GM23338 (cell line): ENCODE results near the gene REELD1. TPM values are rescaled to one million over a fixed set of nuclear protein-coding genes. Genes with fewer than 3 reads are reported as not detected.

Source experiments
- ATAC-seq: fragments of 200-7000 bp; cut with Tn5 transposase; 3 replicates; pipeline ENCODE4 v1.9.1; 2020
- DNase-seq: peaks from one replicate; pipeline ENCODE4 v3.0.0-alpha.2; 2015; ENCODE audit warnings: low spot score
- H2AFZ ChIP-seq: fragments of 200-600 bp; sonication (generic); 2 replicates; pipeline ENCODE4 v1.8.0; 2016; ENCODE audit warnings: antibody characterized with exemption, mild to moderate bottlenecking, moderate library complexity
- H3F3A ChIP-seq: fragments of 200-600 bp; sonication (generic); replicated peaks from 2 replicates; pipeline ENCODE4 v1.8.0; 2017; ENCODE audit warnings: antibody characterized with exemption, mixed run types, low read depth
- H3K27ac ChIP-seq: fragments of 200-600 bp; sonication (generic); 2 replicates; pipeline ENCODE4 v1.6.1; 2016; ENCODE audit warnings: low read depth
- H3K27me3 ChIP-seq: fragments of 200-600 bp; sonication (generic); 2 replicates; pipeline ENCODE4 v1.8.0; 2016; ENCODE audit warnings: mild to moderate bottlenecking, mixed run types, moderate library complexity; ENCODE audit not compliant: insufficient read depth
- H3K36me3 ChIP-seq: fragments of 200-600 bp; sonication (generic); 2 replicates; pipeline ENCODE4 v1.8.0; 2016; ENCODE audit warnings: mild to moderate bottlenecking; ENCODE audit not compliant: insufficient read depth
- H3K4me1 ChIP-seq: fragments of 200-600 bp; sonication (generic); 2 replicates; pipeline ENCODE4 v1.8.0; 2016; ENCODE audit warnings: mild to moderate bottlenecking, moderate library complexity; ENCODE audit not compliant: insufficient read depth
- H3K4me2 ChIP-seq: fragments of 200-600 bp; sonication (generic); 2 replicates; pipeline ENCODE4 v1.7.1; 2017; ENCODE audit warnings: mixed run types
- H3K4me3 ChIP-seq: fragments of 200-600 bp; sonication (generic); 2 replicates; pipeline ENCODE4 v1.6.1; 2016; ENCODE audit warnings: mixed run types
- H3K79me2 ChIP-seq: fragments of 200-600 bp; sonication (generic); replicated peaks from 2 replicates; pipeline ENCODE4 v1.8.0; 2017; ENCODE audit warnings: mild to moderate bottlenecking; ENCODE audit not compliant: insufficient read depth
- H3K9me2 ChIP-seq: fragments of 200-600 bp; sonication (generic); 2 replicates; pipeline ENCODE4 v1.8.0; 2017; ENCODE audit not compliant: insufficient read depth
- H4K20me1 ChIP-seq: fragments of 200-600 bp; sonication (generic); replicated peaks from 2 replicates; pipeline ENCODE4 v1.8.0; 2017; ENCODE audit warnings: mild to moderate bottlenecking; ENCODE audit not compliant: insufficient read depth
- H3K27ac Mint-ChIP-seq: 2 replicates; pipeline ENCODE4 v1.8.0; 2020; ENCODE audit warnings: inconsistent platforms, mild to moderate bottlenecking, moderate library complexity, mixed read lengths
- H3K27me3 Mint-ChIP-seq: 3 replicates; pipeline ENCODE4 v1.8.0; 2022; ENCODE audit warnings: low read depth, mild to moderate bottlenecking, moderate library complexity, mixed read lengths, inconsistent platforms; ENCODE audit not compliant: insufficient read depth, poor library complexity
- H3K36me3 Mint-ChIP-seq: 3 replicates; pipeline ENCODE4 v1.8.0; 2021; ENCODE audit warnings: low read depth, mild to moderate bottlenecking, inconsistent platforms, moderate library complexity, mixed read lengths
- H3K4me1 Mint-ChIP-seq: 3 replicates; pipeline ENCODE4 v1.8.0; 2020; ENCODE audit warnings: mild to moderate bottlenecking, inconsistent platforms, mixed read lengths
- H3K4me3 Mint-ChIP-seq: 3 replicates; pipeline ENCODE4 v1.8.0; 2021; ENCODE audit warnings: moderate library complexity, mild to moderate bottlenecking, inconsistent platforms, mixed read lengths
- H3K9me3 Mint-ChIP-seq: 3 replicates; pipeline ENCODE4 v1.8.0; 2020; ENCODE audit warnings: moderate library complexity, mild to moderate bottlenecking, inconsistent platforms, mixed read lengths
- CREB1 ChIP-seq: fragments of 250-450 bp; sonication (Bioruptor Pico); IDR thresholded peaks from 2 replicates; pipeline ENCODE4 v1.5.0; 2020; ENCODE audit warnings: low read depth, mild to moderate bottlenecking, moderate library complexity
- ETS1 ChIP-seq: IDR thresholded peaks from 2 replicates; pipeline ENCODE4 v1.6.1; 2016; ENCODE audit warnings: antibody characterized with exemption
- EZH2 ChIP-seq: fragments of 200-600 bp; sonication (generic); IDR thresholded peaks from one replicate; pipeline ENCODE4 v1.8.0; 2017; ENCODE audit warnings: antibody characterized with exemption, mild to moderate bottlenecking, low read depth; ENCODE audit not compliant: unreplicated experiment
- EZH2phosphoT487 ChIP-seq: fragments of 200-600 bp; sonication (generic); IDR thresholded peaks from one replicate; pipeline ENCODE4 v1.8.1; 2018; ENCODE audit warnings: antibody characterized with exemption; ENCODE audit not compliant: unreplicated experiment
- JUNB ChIP-seq: IDR thresholded peaks from one replicate; pipeline ENCODE4 v1.6.1; 2016; ENCODE audit warnings: antibody characterized with exemption; ENCODE audit not compliant: unreplicated experiment
- NANOG ChIP-seq: IDR thresholded peaks from 2 replicates; pipeline ENCODE4 v1.6.1; 2016; ENCODE audit warnings: antibody characterized with exemption, borderline replicate concordance
- POLR2AphosphoS5 ChIP-seq: IDR thresholded peaks from 2 replicates; pipeline ENCODE4 v1.6.1; 2016; ENCODE audit warnings: antibody characterized with exemption, low read depth
- STAT1 ChIP-seq: IDR thresholded peaks from one replicate; pipeline ENCODE4 v1.6.1; 2016; ENCODE audit warnings: antibody characterized with exemption; ENCODE audit not compliant: unreplicated experiment
- ZNF114 ChIP-seq: fragments of 250-450 bp; sonication (Bioruptor Pico); IDR thresholded peaks from 2 replicates; pipeline ENCODE4 v1.5.0; 2020; ENCODE audit warnings: mild to moderate bottlenecking, moderate library complexity
- ZNF331 ChIP-seq: fragments of 250-450 bp; sonication (Bioruptor Pico); IDR thresholded peaks from 2 replicates; pipeline ENCODE4 v1.5.0; 2020; ENCODE audit warnings: low read depth, mild to moderate bottlenecking, moderate library complexity
- ZNF462 ChIP-seq: fragments of 250-450 bp; sonication (Bioruptor Pico); IDR thresholded peaks from 2 replicates; pipeline ENCODE4 v1.5.0; 2020; ENCODE audit warnings: mild to moderate bottlenecking, moderate library complexity
- polyA plus RNA-seq: library from polyadenylated mRNA; unstranded; fragments of >200 nt; fragmentation: Nextera tagmentation; extraction: Ambion mirVana; gene quantifications from 2 replicates; pipeline ENCODE4 v1.2.1, GENCODE V29; 2016
- total RNA-seq: library from RNA; depleted of rRNA; stranded (reverse); fragments of >200 nt; shearing (Covaris generic); gene quantifications from 2 replicates; pipeline ENCODE4 v1.2.3, GENCODE V29; 2014
- TF ChIP-seq, protein P1 (sequence below): IDR thresholded peaks from one replicate; pipeline ENCODE4 v1.6.1; 2018; ENCODE audit warnings: antibody characterized with exemption; ENCODE audit not compliant: unreplicated experiment
- TF ChIP-seq, protein P2 (sequence below), 2 experiments: fragments of 200-600 bp in 1 of 2; sonication (generic) in 1 of 2; conservative IDR thresholded peaks; 2 replicates each; pipeline versions ENCODE4 v1.5.1 to v1.6.1; 2016 to 2017; ENCODE audit warnings: antibody characterized with exemption in 2 of 2, low read depth in 2 of 2, mild to moderate bottlenecking in 2 of 2, moderate library complexity in 1 of 2

The REELD1 gene
- total and polyA plus RNA-seq, 2 experiments from 2014 or later, result 0.19 TPM; not detected in 1

DNA sequence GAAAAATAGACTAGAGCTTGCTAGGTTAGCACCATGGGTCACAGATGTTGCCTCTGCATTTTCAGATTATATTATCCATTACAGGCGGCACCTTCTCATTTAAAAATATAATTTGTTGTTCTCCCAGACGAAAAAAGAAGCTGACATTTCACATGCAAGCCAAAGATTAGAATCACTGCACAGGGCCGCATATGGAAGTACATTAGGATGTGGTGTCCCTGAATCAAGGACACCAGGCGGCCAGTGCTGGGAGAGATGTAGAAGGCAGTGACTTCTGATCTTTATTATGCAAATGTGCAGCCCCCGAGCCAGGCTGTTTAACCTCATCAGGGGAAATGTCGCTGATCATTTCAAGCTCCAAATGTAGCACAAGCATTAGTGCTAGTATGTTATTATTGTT lies 22.8 kb downstream of the REELD1 start:
- Histone ChIP-seq H3K79me2 (no peaks in the 10 kb centered on the region), H3F3A (no peaks in the 10 kb centered on the region), H3K27me3 (no peaks in the 10 kb centered on the region), H3K36me3 (no peaks in the 10 kb centered on the region), H3K4me2 (no peak overlapping the region), H2AFZ (no peak overlapping the region), H3K27ac (no peak overlapping the region), H3K4me1 (peaks cover 6% of the 10 kb centered on the region), H3K4me3 (no peak overlapping the region), H3K9me2 (peaks cover 5% of the 10 kb centered on the region; the same call in 1 of the 2 replicates), H4K20me1 (no peaks in the 10 kb centered on the region)
- no peaks in the 10 kb centered on the region for H3K36me3 Mint-ChIP-seq
- ATAC-seq (no peak), DNase-seq (no peak)
- H3K4me3 Mint-ChIP-seq, result no peak overlapping the region
- TF ChIP-seq ETS1, result no peak
- TF ChIP-seq, protein P1, sequence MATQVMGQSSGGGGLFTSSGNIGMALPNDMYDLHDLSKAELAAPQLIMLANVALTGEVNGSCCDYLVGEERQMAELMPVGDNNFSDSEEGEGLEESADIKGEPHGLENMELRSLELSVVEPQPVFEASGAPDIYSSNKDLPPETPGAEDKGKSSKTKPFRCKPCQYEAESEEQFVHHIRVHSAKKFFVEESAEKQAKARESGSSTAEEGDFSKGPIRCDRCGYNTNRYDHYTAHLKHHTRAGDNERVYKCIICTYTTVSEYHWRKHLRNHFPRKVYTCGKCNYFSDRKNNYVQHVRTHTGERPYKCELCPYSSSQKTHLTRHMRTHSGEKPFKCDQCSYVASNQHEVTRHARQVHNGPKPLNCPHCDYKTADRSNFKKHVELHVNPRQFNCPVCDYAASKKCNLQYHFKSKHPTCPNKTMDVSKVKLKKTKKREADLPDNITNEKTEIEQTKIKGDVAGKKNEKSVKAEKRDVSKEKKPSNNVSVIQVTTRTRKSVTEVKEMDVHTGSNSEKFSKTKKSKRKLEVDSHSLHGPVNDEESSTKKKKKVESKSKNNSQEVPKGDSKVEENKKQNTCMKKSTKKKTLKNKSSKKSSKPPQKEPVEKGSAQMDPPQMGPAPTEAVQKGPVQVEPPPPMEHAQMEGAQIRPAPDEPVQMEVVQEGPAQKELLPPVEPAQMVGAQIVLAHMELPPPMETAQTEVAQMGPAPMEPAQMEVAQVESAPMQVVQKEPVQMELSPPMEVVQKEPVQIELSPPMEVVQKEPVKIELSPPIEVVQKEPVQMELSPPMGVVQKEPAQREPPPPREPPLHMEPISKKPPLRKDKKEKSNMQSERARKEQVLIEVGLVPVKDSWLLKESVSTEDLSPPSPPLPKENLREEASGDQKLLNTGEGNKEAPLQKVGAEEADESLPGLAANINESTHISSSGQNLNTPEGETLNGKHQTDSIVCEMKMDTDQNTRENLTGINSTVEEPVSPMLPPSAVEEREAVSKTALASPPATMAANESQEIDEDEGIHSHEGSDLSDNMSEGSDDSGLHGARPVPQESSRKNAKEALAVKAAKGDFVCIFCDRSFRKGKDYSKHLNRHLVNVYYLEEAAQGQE, result no peak
- TF ChIP-seq, protein P2, sequence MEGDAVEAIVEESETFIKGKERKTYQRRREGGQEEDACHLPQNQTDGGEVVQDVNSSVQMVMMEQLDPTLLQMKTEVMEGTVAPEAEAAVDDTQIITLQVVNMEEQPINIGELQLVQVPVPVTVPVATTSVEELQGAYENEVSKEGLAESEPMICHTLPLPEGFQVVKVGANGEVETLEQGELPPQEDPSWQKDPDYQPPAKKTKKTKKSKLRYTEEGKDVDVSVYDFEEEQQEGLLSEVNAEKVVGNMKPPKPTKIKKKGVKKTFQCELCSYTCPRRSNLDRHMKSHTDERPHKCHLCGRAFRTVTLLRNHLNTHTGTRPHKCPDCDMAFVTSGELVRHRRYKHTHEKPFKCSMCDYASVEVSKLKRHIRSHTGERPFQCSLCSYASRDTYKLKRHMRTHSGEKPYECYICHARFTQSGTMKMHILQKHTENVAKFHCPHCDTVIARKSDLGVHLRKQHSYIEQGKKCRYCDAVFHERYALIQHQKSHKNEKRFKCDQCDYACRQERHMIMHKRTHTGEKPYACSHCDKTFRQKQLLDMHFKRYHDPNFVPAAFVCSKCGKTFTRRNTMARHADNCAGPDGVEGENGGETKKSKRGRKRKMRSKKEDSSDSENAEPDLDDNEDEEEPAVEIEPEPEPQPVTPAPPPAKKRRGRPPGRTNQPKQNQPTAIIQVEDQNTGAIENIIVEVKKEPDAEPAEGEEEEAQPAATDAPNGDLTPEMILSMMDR (conservative IDR thresholded peaks at IDR 0.05; ENCODE audit: low read depth in 2 of 2), result no peak
- no peak for TF ChIP-seq NANOG
- TF ChIP-seq POLR2AphosphoS5, result no peak
- no peak for TF ChIP-seq ZNF462 (CRISPR knock-in tag)
- TF ChIP-seq STAT1, result no peak
- TF ChIP-seq EZH2phosphoT487, result no peak
- TF ChIP-seq EZH2, result no peak
- no peak for TF ChIP-seq CREB1 (CRISPR knock-in tag)
- TF ChIP-seq ZNF114 (CRISPR knock-in tag), result no peak
- TF ChIP-seq JUNB, result no peak
- TF ChIP-seq ZNF331, result no peak
- no peaks in the 10 kb centered on the region for H3K27me3 Mint-ChIP-seq
- H3K9me3 Mint-ChIP-seq, result peaks cover 2% of the 10 kb centered on the region; the same call in 1 of the 3 replicates
- peaks cover 13% of the 10 kb centered on the region for H3K4me1 Mint-ChIP-seq
- H3K27ac Mint-ChIP-seq, result no peak overlapping the region
